Smooth muscle cell (in vitro differentiated cells): ENCODE results near the gene MND1. TPM values are rescaled to one million over a fixed set of nuclear protein-coding genes. Genes with fewer than 3 reads are reported as not detected.
A peak's percentile ranks its signal among the peaks of the same experiment; 100 is the strongest.

ENCODE experiments used
- DNase-seq: peaks from one replicate; lab custom pipeline; 2025; ENCODE audit not compliant: unreplicated experiment; lab: John Stamatoyannopoulos, UW
- H2AFZ ChIP-seq: fragments of 200-600 bp; sonication (generic); 2 replicates; pipeline ENCODE4 v1.6.0; 2016; ENCODE audit warnings: antibody characterized with exemption, low read depth, mild to moderate bottlenecking
- H3F3A ChIP-seq: fragments of 200-600 bp; sonication (generic); 2 replicates; pipeline ENCODE4 v1.6.0; 2017; ENCODE audit warnings: antibody characterized with exemption, low read depth
- H3K27ac ChIP-seq: fragments of 200-600 bp; sonication (generic); 2 replicates; pipeline ENCODE4 v1.5.1; 2016; ENCODE audit warnings: low read depth, mild to moderate bottlenecking
- H3K27me3 ChIP-seq: fragments of 200-600 bp; sonication (generic); 2 replicates; pipeline ENCODE4 v1.6.1; 2016; ENCODE audit warnings: low read depth, mild to moderate bottlenecking
- H3K36me3 ChIP-seq: fragments of 200-600 bp; sonication (generic); 2 replicates; pipeline ENCODE4 v1.5.1; 2016; ENCODE audit warnings: low read depth
- H3K4me1 ChIP-seq: fragments of 200-600 bp; sonication (generic); 2 replicates; pipeline ENCODE4 v1.5.1; 2016; ENCODE audit warnings: low read depth
- H3K4me2 ChIP-seq: fragments of 200-600 bp; sonication (generic); 2 replicates; pipeline ENCODE4 v1.6.0; 2016; ENCODE audit warnings: mild to moderate bottlenecking
- H3K4me3 ChIP-seq: fragments of 200-600 bp; sonication (generic); 2 replicates; pipeline ENCODE4 v1.5.1; 2016; ENCODE audit warnings: mild to moderate bottlenecking
- H3K79me2 ChIP-seq: fragments of 200-600 bp; sonication (generic); 2 replicates; pipeline ENCODE4 v1.6.0; 2016; ENCODE audit warnings: low read depth, mild to moderate bottlenecking
- H3K9ac ChIP-seq: fragments of 200-600 bp; sonication (generic); 2 replicates; pipeline ENCODE4 v1.6.0; 2016; ENCODE audit warnings: low read depth
- H3K9me3 ChIP-seq: fragments of 200-600 bp; sonication (generic); replicated peaks from 2 replicates; pipeline ENCODE4 v1.5.1; 2016; ENCODE audit warnings: low read depth
- H4K20me1 ChIP-seq: fragments of 200-600 bp; sonication (generic); 2 replicates; pipeline ENCODE4 v1.6.0; 2016; ENCODE audit warnings: low read depth
- CTCF ChIP-seq: fragments of 200-600 bp; sonication (generic); IDR thresholded peaks from 2 replicates; pipeline ENCODE4 v1.5.1; 2017; ENCODE audit warnings: borderline replicate concordance, mild to moderate bottlenecking, antibody characterized with exemption; ENCODE audit not compliant: insufficient read depth, poor library complexity, severe bottlenecking
- WGBS: methylation state at CpG from one replicate; pipeline ENCODE4 v1.1.7; 2016; ENCODE audit warnings: low lambda C conversion rate; 5-methylcytosine and 5-hydroxymethylcytosine counted together
- polyA plus RNA-seq: library from polyadenylated mRNA; unstranded; fragments of >200 nt; fragmentation: Nextera tagmentation; extraction: Ambion mirVana; gene quantifications from 2 replicates; pipeline ENCODE4 v1.2.1, GENCODE V29; 2016
- total RNA-seq: library from RNA; depleted of rRNA; stranded (reverse); fragments of >200 nt; gene quantifications from 2 replicates; pipeline ENCODE4 v1.2.3, GENCODE V29; 2014

MND1 gene
- total and polyA plus RNA-seq, 2 experiments from 2014 or later: 1.7 to 3.1 TPM

- Histone ChIP-seq H3K9ac (no peak overlapping the region), H3K4me2 (no peak overlapping the region), H2AFZ (no peak overlapping the region), H3K9me3 (no peaks in the 10 kb centered on the region), H3K79me2 (no peaks in the 10 kb centered on the region), H3F3A (no peaks in the 10 kb centered on the region), H4K20me1 (no peaks in the 10 kb centered on the region), H3K27ac (no peak overlapping the region), H3K36me3 (peaks cover under 1% of the 10 kb centered on the region), H3K4me1 (no peaks in the 10 kb centered on the region), H3K4me3 (no peak overlapping the region), H3K27me3 (no peaks in the 10 kb centered on the region)
- no peak for TF ChIP-seq CTCF
- 87% methylated on average over 8 of the region's 8 CpGs for WGBS
- no peak for DNase-seq
Measured at GRCh38 chr4:153297116-153297515, 47.4 kb upstream of the MND1 start.

- Histone ChIP-seq H3K9me3 (no peaks in the 10 kb centered on the region), H3F3A (no peaks in the 10 kb centered on the region), H3K79me2 (no peaks in the 10 kb centered on the region), H3K4me2 (no peak overlapping the region), H3K9ac (no peak overlapping the region), H2AFZ (no peak overlapping the region), H3K4me3 (no peak overlapping the region), H4K20me1 (peaks cover 3% of the 10 kb centered on the region), H3K27me3 (no peaks in the 10 kb centered on the region), H3K27ac (no peak overlapping the region), H3K36me3 (no peaks in the 10 kb centered on the region), H3K4me1 (no peaks in the 10 kb centered on the region)
- no peak for DNase-seq
- WGBS: 97% methylated on average over 1 of the region's 1 CpG
- no peak for TF ChIP-seq CTCF
Measured at GRCh38 chr4:153310793-153311192, 33.7 kb upstream of the MND1 start.

GRCh38 chr4:153314915-153315314 is 29.6 kb upstream of the MND1 start:
- no peaks in the 10 kb centered on the region for H3F3A ChIP-seq
- peaks cover 7% of the 10 kb centered on the region for H3K36me3 ChIP-seq
- no peaks in the 10 kb centered on the region for H3K9me3 ChIP-seq
- no peaks in the 10 kb centered on the region for H3K79me2 ChIP-seq
- TF ChIP-seq CTCF: no peak
- H3K4me2 ChIP-seq: no peak overlapping the region
- H3K4me3 ChIP-seq: no peak overlapping the region
- 86% methylated on average over 1 of the region's 1 CpG for WGBS
- no peaks in the 10 kb centered on the region for H3K4me1 ChIP-seq
- peaks cover 3% of the 10 kb centered on the region for H4K20me1 ChIP-seq
- no peak overlapping the region for H3K9ac ChIP-seq
- H3K27ac ChIP-seq: no peak overlapping the region
- H2AFZ ChIP-seq: no peak overlapping the region
- H3K27me3 ChIP-seq: no peaks in the 10 kb centered on the region
- no peak for DNase-seq

- DNase-seq: no peak
- no peaks in the 10 kb centered on the region for H3F3A ChIP-seq
- 82% methylated on average over 2 of the region's 2 CpGs for WGBS
- H3K9ac ChIP-seq: no peak overlapping the region
- no peak overlapping the region for H3K4me3 ChIP-seq
- TF ChIP-seq CTCF: peak; percentile 63
- no peaks in the 10 kb centered on the region for H3K9me3 ChIP-seq
- no peak overlapping the region for H2AFZ ChIP-seq
- no peaks in the 10 kb centered on the region for H3K27me3 ChIP-seq
- H4K20me1 ChIP-seq: peaks cover 3% of the 10 kb centered on the region
- no peak overlapping the region for H3K27ac ChIP-seq
- H3K4me1 ChIP-seq: no peaks in the 10 kb centered on the region
- peaks cover 9% of the 10 kb centered on the region for H3K36me3 ChIP-seq
- H3K79me2 ChIP-seq: no peaks in the 10 kb centered on the region
- no peak overlapping the region for H3K4me2 ChIP-seq
Measured at GRCh38 chr4:153318696-153319320, 25.7 kb upstream of the MND1 start.
